AG04450 (cell line): Measurements from ENCODE around the gene CAMSAP2. TPM values are rescaled to one million over a fixed set of nuclear protein-coding genes. Genes with fewer than 3 reads are reported as not detected.

Source experiments
- CTCF ChIA-PET: fragments of 300-600, 350-600 bp; formaldehyde crosslinking; extraction: SDS; loops from one replicate; lab custom pipeline; 2022; ENCODE audit warnings: antibody characterized with exemption, inconsistent platforms; lab: Charles Lee
- POLR2A ChIA-PET: fragments of 350-600 bp; formaldehyde crosslinking; extraction: SDS; loops from one replicate; lab custom pipeline; 2021; ENCODE audit warnings: antibody characterized with exemption, inconsistent platforms; lab: Yijun Ruan, JAX
- DNase-seq: peaks from one replicate; pipeline ENCODE4 v3.0.0-alpha.2; 2011; ENCODE audit warnings: low read depth, low spot score
- H3K27ac ChIP-seq: one replicate; pipeline ENCODE4 v1.5.1; 2012; ENCODE audit warnings: low read depth, low read length, control low read depth
- H3K27me3 ChIP-seq: one replicate; pipeline ENCODE4 v1.6.0; 2012; ENCODE audit warnings: low read length; ENCODE audit not compliant: control insufficient read depth, insufficient read depth
- H3K4me3 ChIP-seq: 2 replicates; pipeline ENCODE4 v1.5.1; 2011; ENCODE audit warnings: mild to moderate bottlenecking, low read depth, low read length, control low read depth
- H3K9me3 ChIP-seq: 2 replicates; pipeline ENCODE4 v1.5.1; 2012; ENCODE audit warnings: low read length; ENCODE audit not compliant: control insufficient read depth, insufficient read depth
- polyA plus RNA-seq: library from polyadenylated mRNA; depleted of rRNA; stranded (reverse); fragments of >200 nt; gene quantifications from 2 replicates; pipeline ENCODE4 v1.2.3, GENCODE V29; 2011
- TF ChIP-seq, protein P1 (sequence below): IDR thresholded peaks from 2 replicates; pipeline ENCODE4 v1.5.1; 2011; ENCODE audit warnings: low read depth, low read length, control low read depth, inconsistent platforms

The CAMSAP2 gene
- polyA plus RNA-seq, 1 experiment, result 24.2 TPM

DNA sequence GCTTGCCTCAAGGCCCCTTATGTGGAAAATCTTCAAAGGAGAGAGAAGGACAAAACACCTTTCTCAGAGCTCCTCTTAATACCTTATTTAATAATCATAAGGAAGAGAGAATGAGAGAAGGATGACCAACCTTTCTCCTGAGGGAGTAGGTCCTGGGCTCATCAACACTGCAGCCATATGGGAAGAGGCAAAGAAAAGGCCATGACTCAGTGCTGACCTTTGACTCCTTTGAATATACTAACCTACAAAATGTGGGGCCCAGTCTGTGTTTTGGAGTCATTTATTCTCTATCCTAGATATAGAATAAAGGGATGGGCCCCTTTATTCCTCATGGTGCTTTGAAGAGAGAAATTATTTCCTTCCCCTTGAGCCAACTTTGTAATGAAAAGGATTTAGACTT is 38.3 kb downstream of the CAMSAP2 start:
- no peak for DNase-seq
- TF ChIP-seq, protein P1, sequence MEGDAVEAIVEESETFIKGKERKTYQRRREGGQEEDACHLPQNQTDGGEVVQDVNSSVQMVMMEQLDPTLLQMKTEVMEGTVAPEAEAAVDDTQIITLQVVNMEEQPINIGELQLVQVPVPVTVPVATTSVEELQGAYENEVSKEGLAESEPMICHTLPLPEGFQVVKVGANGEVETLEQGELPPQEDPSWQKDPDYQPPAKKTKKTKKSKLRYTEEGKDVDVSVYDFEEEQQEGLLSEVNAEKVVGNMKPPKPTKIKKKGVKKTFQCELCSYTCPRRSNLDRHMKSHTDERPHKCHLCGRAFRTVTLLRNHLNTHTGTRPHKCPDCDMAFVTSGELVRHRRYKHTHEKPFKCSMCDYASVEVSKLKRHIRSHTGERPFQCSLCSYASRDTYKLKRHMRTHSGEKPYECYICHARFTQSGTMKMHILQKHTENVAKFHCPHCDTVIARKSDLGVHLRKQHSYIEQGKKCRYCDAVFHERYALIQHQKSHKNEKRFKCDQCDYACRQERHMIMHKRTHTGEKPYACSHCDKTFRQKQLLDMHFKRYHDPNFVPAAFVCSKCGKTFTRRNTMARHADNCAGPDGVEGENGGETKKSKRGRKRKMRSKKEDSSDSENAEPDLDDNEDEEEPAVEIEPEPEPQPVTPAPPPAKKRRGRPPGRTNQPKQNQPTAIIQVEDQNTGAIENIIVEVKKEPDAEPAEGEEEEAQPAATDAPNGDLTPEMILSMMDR, result no peak
- no peaks in the 10 kb centered on the region for H3K27me3 ChIP-seq
- ChIA-PET CTCF (interaction anchor here (6.0 kb wide), 1 partner anchor 26 kb away, joined by 34 read pairs; no protein-coding TSS in a partner anchor), POLR2A (interaction anchor here (0.6 kb wide), 1 partner anchor 81 kb away, joined by 7 read pairs; no protein-coding TSS in a partner anchor)
- no peak overlapping the region for H3K27ac ChIP-seq
- no peak overlapping the region for H3K4me3 ChIP-seq
- H3K9me3 ChIP-seq, result no peaks in the 10 kb centered on the region

DNA sequence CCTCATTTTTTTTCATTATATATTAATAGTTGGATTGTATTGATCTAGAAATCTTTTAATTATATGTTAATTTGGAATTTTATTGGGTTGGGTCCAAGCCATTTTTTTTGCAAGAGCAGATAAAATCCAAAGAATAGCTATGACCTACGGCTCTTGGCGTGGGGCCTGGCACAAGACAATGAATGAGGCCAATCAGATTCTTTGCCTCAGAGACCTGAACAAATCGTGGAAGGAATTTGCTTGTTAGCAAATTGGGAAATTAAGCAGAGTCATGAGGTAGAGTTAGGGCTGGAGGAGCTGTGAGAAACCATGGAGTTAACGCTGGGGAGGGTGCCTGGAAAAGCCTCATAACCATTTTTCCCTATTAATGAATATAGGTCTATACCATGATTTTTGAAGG is 40.1 kb downstream of the CAMSAP2 start:
- DNase-seq, result no peak
- H3K9me3 ChIP-seq, result peaks cover 4% of the 10 kb centered on the region; the same call in 1 of the 2 replicates
- no peak overlapping the region for H3K27ac ChIP-seq
- TF ChIP-seq, protein P1, result no peak
- no peak overlapping the region for H3K4me3 ChIP-seq
- ChIA-PET POLR2A (no interaction called here), CTCF (no interaction called here)
- no peaks in the 10 kb centered on the region for H3K27me3 ChIP-seq

DNA sequence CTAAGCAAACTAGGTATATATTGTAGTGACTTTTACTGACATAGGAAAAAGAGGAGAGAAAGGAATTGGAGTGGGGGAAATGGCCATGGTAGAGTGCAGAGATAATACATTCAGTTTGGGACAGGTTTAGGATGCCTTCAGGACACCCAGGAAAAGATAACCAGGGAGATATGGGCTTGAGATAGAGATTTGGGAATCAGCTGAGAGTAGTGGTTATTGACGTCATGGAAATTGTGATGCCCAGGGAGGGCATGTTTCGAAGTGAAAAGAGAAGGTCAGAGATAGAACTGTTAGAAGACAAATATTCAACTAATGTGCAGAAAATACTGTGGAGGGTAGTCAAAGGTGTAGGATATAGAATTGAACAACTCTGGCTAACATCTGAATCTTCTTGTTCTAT is 40.6 kb downstream of the CAMSAP2 start:
- ChIA-PET POLR2A (no interaction called here), CTCF (no interaction called here)
- Histone ChIP-seq H3K9me3 (peaks cover 4% of the 10 kb centered on the region; the same call in 1 of the 2 replicates), H3K27ac (no peak overlapping the region), H3K27me3 (no peaks in the 10 kb centered on the region), H3K4me3 (no peak overlapping the region)
- no peak for DNase-seq
- TF ChIP-seq, protein P1, result no peak

DNA sequence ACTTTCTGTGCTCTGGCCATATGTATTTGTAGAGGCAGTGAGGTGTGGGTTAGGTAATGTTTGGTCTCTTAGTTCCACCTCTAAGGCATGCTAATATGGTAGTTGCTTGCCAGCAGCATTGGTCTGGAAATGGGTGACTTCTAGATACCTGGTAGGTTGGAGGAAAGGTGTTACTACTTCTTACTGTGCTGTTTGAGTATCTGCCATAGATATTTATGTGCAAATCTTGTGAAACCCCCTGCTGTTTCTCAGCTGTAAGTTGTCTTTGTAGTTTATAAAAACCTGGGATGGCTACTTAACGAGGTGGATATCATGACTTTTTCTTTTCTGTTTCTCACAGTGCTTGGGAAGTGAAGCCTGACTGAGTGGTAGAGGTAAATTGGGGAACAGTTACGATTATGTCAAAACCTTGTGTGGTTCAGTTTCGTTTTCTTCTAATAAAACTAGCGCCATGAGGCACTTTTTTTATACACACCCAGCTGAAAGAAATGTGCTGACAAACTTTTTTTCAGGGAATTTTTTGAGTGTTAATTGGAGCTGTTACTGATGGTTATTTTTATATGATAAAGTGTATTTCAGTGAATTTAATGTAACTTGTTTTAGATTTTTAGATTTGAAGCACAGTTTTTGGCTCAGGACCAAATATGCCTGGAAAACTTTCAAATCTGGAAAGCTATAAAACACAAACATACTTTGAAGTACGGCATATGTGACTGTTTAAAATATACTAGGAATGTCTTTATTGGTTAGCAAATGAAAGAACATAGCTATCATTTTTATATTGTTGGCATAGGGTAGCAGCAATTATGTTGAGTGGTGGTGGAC is 42.1 kb downstream of the CAMSAP2 start:
- DNase-seq, result no peak
- TF ChIP-seq, protein P1, result no peak
- ChIA-PET CTCF (interaction anchor here (0.7 to 1.5 kb wide), 3 partner anchors 10 to 158 kb away, joined by 3 to 7 read pairs (median 3); no protein-coding TSS in a partner anchor), POLR2A (interaction anchor here (0.7 to 1.1 kb wide), 2 partner anchors 10 to 876 kb away, joined by 3 read pairs; no protein-coding TSS in a partner anchor)
- Histone ChIP-seq H3K27ac (no peak overlapping the region), H3K4me3 (peak overlapping the region; percentile 7; the same call in 1 of the 2 replicates), H3K9me3 (peaks cover 4% of the 10 kb centered on the region; the same call in 1 of the 2 replicates), H3K27me3 (no peaks in the 10 kb centered on the region)

DNA sequence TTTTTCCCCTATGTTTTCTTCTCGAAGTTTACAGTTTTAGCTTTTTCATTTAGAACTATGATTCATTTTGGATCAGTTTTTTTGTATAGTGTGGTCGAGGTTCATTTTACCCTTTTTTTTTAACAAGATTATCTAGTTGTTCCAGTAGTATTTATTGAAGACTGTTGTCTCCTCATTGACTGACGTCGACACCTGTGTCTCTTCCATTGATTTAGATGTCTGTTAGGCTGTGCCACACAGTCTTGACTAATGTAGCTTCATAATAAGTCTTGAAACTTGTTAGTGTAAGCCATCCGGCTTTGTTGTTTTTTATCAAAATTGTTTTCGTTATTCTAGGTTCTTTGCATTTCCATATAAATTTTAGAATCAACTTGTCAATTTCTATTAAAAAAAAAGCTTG is 45.2 kb downstream of the CAMSAP2 start:
- H3K27ac ChIP-seq, result no peak overlapping the region
- H3K27me3 ChIP-seq, result no peaks in the 10 kb centered on the region
- TF ChIP-seq, protein P1, result no peak
- POLR2A ChIA-PET, result no interaction called here
- H3K9me3 ChIP-seq, result peaks cover 4% of the 10 kb centered on the region; the same call in 1 of the 2 replicates
- CTCF ChIA-PET, result interaction anchor here (1.2 to 1.8 kb wide), 2 partner anchors 9 to 19 kb away, joined by 3 to 5 read pairs; no protein-coding TSS in a partner anchor
- no peak overlapping the region for H3K4me3 ChIP-seq
- no peak for DNase-seq
